HCT116 (cell line): ENCODE measurements around the gene CHSY1. TPM values are rescaled to one million over a fixed set of nuclear protein-coding genes. Genes with fewer than 3 reads are reported as not detected.

Experiments
- ATAC-seq: fragments of 200-7000 bp; cut with Tn5 transposase; 2 replicates; pipeline ENCODE4 v1.9.1; 2020; ENCODE audit warnings: mild to moderate bottlenecking, moderate library complexity
- BruUV-seq: library from RNA; stranded (reverse); fragments of 400-500 nt; replicated peaks from 2 replicates; lab custom pipeline; 2021; lab: Mats Ljungman, UMichigan
- CTCF ChIA-PET: fragments of 300-600 bp; sonication (Branson Sonifier 250); formaldehyde crosslinking; loops from one replicate; lab custom pipeline; 2021; ENCODE audit warnings: antibody characterized with exemption; lab: Charles Lee
- POLR2A ChIA-PET: fragments of 300-600, 350-600 bp; sonication (Branson Sonifier 250); formaldehyde crosslinking; loops from one replicate; lab custom pipeline; 2021; ENCODE audit warnings: antibody characterized with exemption; lab: Charles Lee
- RAD21 ChIA-PET, 2 experiments: fragments of 300-600 bp; sonication (Branson Sonifier 250); formaldehyde crosslinking; loops; one replicate each; lab custom pipeline; 2023; ENCODE audit warnings: low total read pairs in 2 of 2; ENCODE audit not compliant: uncharacterized antibody in 2 of 2, unreplicated experiment in 2 of 2, low non-redundant PET in 1 of 2; lab: Charles Lee
- DNase-seq: peaks from one replicate; pipeline ENCODE4 v3.0.0-alpha.2; 2010; ENCODE audit warnings: low read depth, low spot score
- H2AFZ ChIP-seq: fragments of 200-600 bp; shearing (Covaris generic), sonication (generic); 2 replicates; pipeline ENCODE4 v1.6.1; 2017; ENCODE audit warnings: low read depth, mixed run types, mixed read lengths, antibody characterized with exemption, low read length; ENCODE audit not compliant: poor library complexity, severe bottlenecking
- H3K27ac ChIP-seq: 2 replicates; pipeline ENCODE4 v1.5.1; 2012; ENCODE audit warnings: low read depth, low read length
- H3K27me3 ChIP-seq: fragments of 200-600 bp; sonication (generic); 2 replicates; pipeline ENCODE4 v1.6.1; 2016; ENCODE audit warnings: mixed run types, low read length, mixed read lengths; ENCODE audit not compliant: insufficient read depth
- H3K36me3 ChIP-seq, 2 experiments: fragments of 200-500 bp in 1 of 2; fragments of 200-600 bp in 1 of 2; sonication (Bioruptor generic) in 1 of 2; sonication (generic) in 1 of 2; 2 replicates each; pipeline versions ENCODE4 v1.5.1 to v1.6.1; 2014 to 2016; ENCODE audit warnings: low read length in 2 of 2, inconsistent platforms in 1 of 2, mixed read lengths in 1 of 2, mixed run types in 1 of 2; ENCODE audit not compliant: insufficient read depth in 2 of 2, control insufficient read depth in 1 of 2
- H3K4me1 ChIP-seq, 2 experiments: fragments of 200-600 bp in 1 of 2; sonication (generic) in 1 of 2; 2 replicates each; pipeline versions ENCODE4 v1.5.1 to v1.6.1; 2012 to 2017; ENCODE audit warnings: low read length in 2 of 2, inconsistent platforms in 1 of 2, mild to moderate bottlenecking in 1 of 2, mixed read lengths in 1 of 2, mixed run types in 1 of 2, moderate library complexity in 1 of 2; ENCODE audit not compliant: insufficient read depth in 2 of 2, control insufficient read depth in 1 of 2
- H3K4me2 ChIP-seq: fragments of 200-600 bp; sonication (generic); 2 replicates; pipeline ENCODE4 v1.6.1; 2017; ENCODE audit warnings: mixed run types, low read length, mixed read lengths
- H3K4me3 ChIP-seq, 2 experiments: fragments of 200-600 bp in 1 of 2; sonication (generic) in 1 of 2; replicated peaks in 1 of 2; 2 replicates each; pipeline ENCODE4 v1.5.1; 2011 to 2016; ENCODE audit warnings: low read length in 2 of 2, control low read depth in 1 of 2, low read depth in 1 of 2, mild to moderate bottlenecking in 1 of 2, mixed read lengths in 1 of 2, mixed run types in 1 of 2
- H3K79me2 ChIP-seq: fragments of 200-600 bp; sonication (generic); 2 replicates; pipeline ENCODE4 v1.6.1; 2017; ENCODE audit warnings: mild to moderate bottlenecking, mixed run types, low read length, moderate library complexity, mixed read lengths; ENCODE audit not compliant: insufficient read depth
- H3K9ac ChIP-seq: fragments of 200-600 bp; sonication (generic); 2 replicates; pipeline ENCODE4 v1.6.1; 2016; ENCODE audit warnings: low read length, mixed read lengths
- H3K9me2 ChIP-seq: fragments of 200-600 bp; sonication (generic), shearing (Covaris generic); 2 replicates; pipeline ENCODE4 v1.6.1; 2017; ENCODE audit warnings: mixed run types, mild to moderate bottlenecking, moderate library complexity; ENCODE audit not compliant: insufficient read depth
- H3K9me3 ChIP-seq, 2 experiments: fragments of 200-500 bp in 1 of 2; fragments of 200-600 bp in 1 of 2; sonication (Bioruptor generic) in 1 of 2; sonication (generic) in 1 of 2; 2 replicates each; pipeline ENCODE4 v1.6.1; 2014 to 2017; ENCODE audit warnings: low read length in 2 of 2, mixed read lengths in 2 of 2, inconsistent platforms in 1 of 2, low read depth in 1 of 2, mild to moderate bottlenecking in 1 of 2, mixed run types in 1 of 2, moderate library complexity in 1 of 2; ENCODE audit not compliant: control insufficient read depth in 1 of 2, insufficient read depth in 1 of 2
- H4K20me1 ChIP-seq: fragments of 200-600 bp; sonication (generic), shearing (Covaris generic); 2 replicates; pipeline ENCODE4 v1.6.1; 2017; ENCODE audit warnings: mixed run types, mild to moderate bottlenecking, moderate library complexity; ENCODE audit not compliant: insufficient read depth
- CBX3 ChIP-seq: IDR thresholded peaks from 2 replicates; pipeline ENCODE4 v1.6.1; 2012; ENCODE audit warnings: low read depth
- CEBPB ChIP-seq: IDR thresholded peaks from 2 replicates; pipeline ENCODE4 v1.6.1; 2012; ENCODE audit warnings: low read depth
- EZH2 ChIP-seq: fragments of 200-600 bp; sonication (generic); IDR thresholded peaks from 2 replicates; pipeline ENCODE4 v1.6.1; 2017; ENCODE audit warnings: antibody characterized with exemption, mixed run types
- POLR2A ChIP-seq: IDR thresholded peaks from 2 replicates; pipeline ENCODE4 v1.7.0; 2011; ENCODE audit warnings: borderline replicate concordance; ENCODE audit not compliant: insufficient read depth, insufficient read length; ENCODE audit errors: extremely low read depth
- TCF7L2 ChIP-seq: IDR thresholded peaks from 2 replicates; pipeline ENCODE4 v1.7.0; 2011; ENCODE audit warnings: borderline replicate concordance, inconsistent platforms; ENCODE audit not compliant: insufficient read depth, insufficient read length; ENCODE audit errors: extremely low read depth
- intact Hi-C: fragments of 100-400 bp; cut with micrococcal nuclease; formaldehyde crosslinking; loops from 2 replicates; pipeline ENCODE4 v1.10.0; 2022
- total RNA-seq: library from RNA; stranded (reverse); gene quantifications from one replicate; pipeline ENCODE4 v1.2.1, GENCODE V29; 2021; ENCODE audit not compliant: unreplicated experiment
- TF ChIP-seq, protein P1 (sequence below): IDR thresholded peaks from 2 replicates; pipeline ENCODE4 v1.6.1; 2012; ENCODE audit warnings: low read depth

CHSY1 gene
- total RNA-seq, 1 experiment from 2014 or later = 25.4 TPM

DNA sequence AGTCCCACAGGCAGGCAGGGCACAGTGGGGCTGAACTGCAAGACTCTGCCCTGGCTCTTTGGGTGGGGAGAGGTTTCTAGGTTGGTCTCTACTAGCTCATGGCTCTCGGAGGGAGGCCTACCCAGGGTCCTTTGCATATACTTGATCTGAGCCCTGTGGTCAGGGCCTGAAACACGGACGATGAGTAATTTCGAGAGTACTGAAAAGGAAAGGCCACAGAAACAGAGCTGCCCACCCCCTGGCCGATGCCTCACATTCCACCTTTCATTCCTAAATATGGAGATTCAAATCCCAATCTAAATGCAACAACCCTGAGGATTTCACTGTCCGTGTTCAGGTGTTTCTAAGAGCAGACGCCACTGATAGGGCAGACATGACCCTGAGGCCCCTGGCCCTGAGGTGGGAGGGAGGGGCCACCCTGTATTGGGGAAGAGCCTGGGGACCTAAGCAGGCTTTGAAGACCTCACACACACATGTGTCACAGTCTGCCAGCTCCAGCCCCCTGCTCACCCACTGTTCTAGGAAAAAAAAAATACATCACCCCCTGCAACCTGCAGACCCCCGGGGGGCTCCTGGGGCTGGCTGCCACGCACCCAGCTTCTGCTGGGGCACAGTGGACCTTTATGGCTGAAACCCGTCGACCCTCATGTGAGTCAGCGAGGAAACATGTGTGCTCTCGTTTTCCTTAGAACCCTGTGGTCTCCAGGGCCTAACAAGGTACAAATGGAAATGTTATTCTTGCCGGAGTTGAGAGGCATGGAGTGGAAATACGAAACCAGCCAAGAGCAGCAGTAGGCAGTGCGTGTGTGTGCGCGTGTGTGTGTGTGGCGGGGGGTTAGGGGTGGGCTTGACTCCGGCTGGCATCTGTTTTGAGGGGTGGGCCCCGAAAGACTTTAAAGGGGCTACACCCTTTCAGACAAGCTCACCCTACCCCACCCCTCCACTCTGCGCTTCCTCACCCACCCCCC is 112.7 kb downstream of the CHSY1 start:
- no peaks in the 10 kb centered on the region for H3K4me1 ChIP-seq
- no peak overlapping the region for H3K4me2 ChIP-seq
- no peaks in the 10 kb centered on the region for H3K27me3 ChIP-seq
- BruUV-seq = no TSS peak
- no peaks in the 10 kb centered on the region for H3K9me2 ChIP-seq
- no peaks in the 10 kb centered on the region for H3K9me3 ChIP-seq
- intact Hi-C loops = no loop called here
- H3K9ac ChIP-seq = no peak overlapping the region
- H3K4me3 ChIP-seq = no peak overlapping the region
- no peak overlapping the region for H3K27ac ChIP-seq
- H4K20me1 ChIP-seq = no peaks in the 10 kb centered on the region
- ATAC-seq = no peak
- H2AFZ ChIP-seq = no peak overlapping the region
- ChIA-PET CTCF (no interaction called here), RAD21 (no interaction called here), POLR2A (interaction anchor here (0.7 kb wide), 1 partner anchor 11 kb away, joined by 4 read pairs; no protein-coding TSS in a partner anchor)
- no peaks in the 10 kb centered on the region for H3K36me3 ChIP-seq
- no peak for DNase-seq
- H3K79me2 ChIP-seq = no peaks in the 10 kb centered on the region
- TF ChIP-seq CEBPB (no peak), CBX3 (no peak), EZH2 (no peak), TCF7L2 (no peak), POLR2A (no peak)
- TF ChIP-seq, protein P1, sequence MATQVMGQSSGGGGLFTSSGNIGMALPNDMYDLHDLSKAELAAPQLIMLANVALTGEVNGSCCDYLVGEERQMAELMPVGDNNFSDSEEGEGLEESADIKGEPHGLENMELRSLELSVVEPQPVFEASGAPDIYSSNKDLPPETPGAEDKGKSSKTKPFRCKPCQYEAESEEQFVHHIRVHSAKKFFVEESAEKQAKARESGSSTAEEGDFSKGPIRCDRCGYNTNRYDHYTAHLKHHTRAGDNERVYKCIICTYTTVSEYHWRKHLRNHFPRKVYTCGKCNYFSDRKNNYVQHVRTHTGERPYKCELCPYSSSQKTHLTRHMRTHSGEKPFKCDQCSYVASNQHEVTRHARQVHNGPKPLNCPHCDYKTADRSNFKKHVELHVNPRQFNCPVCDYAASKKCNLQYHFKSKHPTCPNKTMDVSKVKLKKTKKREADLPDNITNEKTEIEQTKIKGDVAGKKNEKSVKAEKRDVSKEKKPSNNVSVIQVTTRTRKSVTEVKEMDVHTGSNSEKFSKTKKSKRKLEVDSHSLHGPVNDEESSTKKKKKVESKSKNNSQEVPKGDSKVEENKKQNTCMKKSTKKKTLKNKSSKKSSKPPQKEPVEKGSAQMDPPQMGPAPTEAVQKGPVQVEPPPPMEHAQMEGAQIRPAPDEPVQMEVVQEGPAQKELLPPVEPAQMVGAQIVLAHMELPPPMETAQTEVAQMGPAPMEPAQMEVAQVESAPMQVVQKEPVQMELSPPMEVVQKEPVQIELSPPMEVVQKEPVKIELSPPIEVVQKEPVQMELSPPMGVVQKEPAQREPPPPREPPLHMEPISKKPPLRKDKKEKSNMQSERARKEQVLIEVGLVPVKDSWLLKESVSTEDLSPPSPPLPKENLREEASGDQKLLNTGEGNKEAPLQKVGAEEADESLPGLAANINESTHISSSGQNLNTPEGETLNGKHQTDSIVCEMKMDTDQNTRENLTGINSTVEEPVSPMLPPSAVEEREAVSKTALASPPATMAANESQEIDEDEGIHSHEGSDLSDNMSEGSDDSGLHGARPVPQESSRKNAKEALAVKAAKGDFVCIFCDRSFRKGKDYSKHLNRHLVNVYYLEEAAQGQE = no peak
